HepG2 (cell line): Measurements from ENCODE around the gene OSBPL1A. TPM values are rescaled to one million over a fixed set of nuclear protein-coding genes. Genes with fewer than 3 reads are reported as not detected.
"Not testable (repeated sequence)": the region's sequence is repeated elsewhere in the genome, so short reads cannot be mapped to it uniquely, and the experiment has no call there.

Experiments used
- ATAC-seq: fragments of 200-7000 bp; cut with Tn5 transposase; 3 replicates; pipeline ENCODE4 v1.9.1; 2020; ENCODE audit warnings: mild to moderate bottlenecking, moderate library complexity
- BruUV-seq: library from RNA; stranded (reverse); fragments of 400-500 nt; replicated peaks from 2 replicates; lab custom pipeline; 2021; lab: Mats Ljungman, UMichigan
- CTCF ChIA-PET: fragments of 300-600 bp; formaldehyde crosslinking; extraction: SDS; loops from one replicate; lab custom pipeline; 2021; ENCODE audit warnings: low total read pairs, inconsistent platforms, low intra/inter-chr PET ratio; lab: Yijun Ruan, JAX
- POLR2A ChIA-PET: fragments of 350-600 bp; sonication (Branson Sonifier 250); formaldehyde crosslinking; loops from one replicate; lab custom pipeline; 2020; ENCODE audit warnings: antibody characterized with exemption, inconsistent platforms; lab: Yijun Ruan, JAX
- DNase-seq: peaks from one replicate; pipeline ENCODE4 v3.0.0-alpha.2; 2015; ENCODE audit warnings: low spot score
- FAIRE-seq: peaks from 3 replicates; lab custom pipeline; 2011; peaks lifted over from hg19 to GRCh38; lab: Jason Lieb, UNC
- H2AFZ ChIP-seq: one replicate; pipeline ENCODE4 v1.6.1; 2011; ENCODE audit warnings: low read length, inconsistent platforms
- H3K27ac ChIP-seq: fragments of 300-600 bp; 3 replicates; pipeline ENCODE4 v1.8.0; 2011; ENCODE audit warnings: mixed run types, mild to moderate bottlenecking, mixed read lengths, low read length, inconsistent platforms; ENCODE audit not compliant: insufficient read depth; ENCODE audit errors: extremely low read length
- H3K27me3 ChIP-seq, 2 experiments: fragments of 200-600 bp in 1 of 2; 2 replicates in 1 of 2; 3 replicates in 1 of 2; pipeline versions ENCODE4 v1.6.0 to v1.8.0; 2011; ENCODE audit warnings: low read length in 2 of 2, mild to moderate bottlenecking in 2 of 2, moderate library complexity in 2 of 2, inconsistent platforms in 1 of 2; ENCODE audit not compliant: insufficient read depth in 2 of 2, control insufficient read depth in 1 of 2
- H3K36me3 ChIP-seq, 2 experiments: fragments of 200-600 bp in 1 of 2; replicated peaks in 1 of 2; 2 replicates in 1 of 2; 3 replicates in 1 of 2; pipeline versions ENCODE4 v1.5.1 to v1.8.0; 2011; ENCODE audit warnings: low read length in 2 of 2, inconsistent platforms in 1 of 2; ENCODE audit not compliant: insufficient read depth in 2 of 2, control insufficient read depth in 1 of 2
- H3K4me1 ChIP-seq: 2 replicates; pipeline ENCODE4 v1.5.1; 2012; ENCODE audit warnings: low read length, inconsistent platforms; ENCODE audit not compliant: insufficient read depth
- H3K4me2 ChIP-seq: 2 replicates; pipeline ENCODE4 v1.6.0; 2011; ENCODE audit warnings: low read depth, low read length, inconsistent platforms
- H3K4me3 ChIP-seq, 3 experiments: fragments of 200-600 bp in 1 of 3; sonication (generic), shearing (Covaris generic) in 1 of 3; replicated peaks in 1 of 3; 2 replicates each; pipeline ENCODE4 v1.5.1; 2011 to 2016; ENCODE audit warnings: low read length in 3 of 3, inconsistent platforms in 2 of 3, low read depth in 2 of 3, mild to moderate bottlenecking in 2 of 3, control low read depth in 1 of 3, mixed read lengths in 1 of 3; ENCODE audit not compliant: insufficient read depth in 1 of 3
- H3K79me2 ChIP-seq: one replicate; pipeline ENCODE4 v1.6.1; 2011; ENCODE audit warnings: low read length, inconsistent platforms; ENCODE audit not compliant: insufficient read depth
- H3K9ac ChIP-seq: 2 replicates; pipeline ENCODE4 v1.6.0; 2011; ENCODE audit warnings: mild to moderate bottlenecking, low read depth, low read length, inconsistent platforms; ENCODE audit not compliant: insufficient read depth
- H3K9me3 ChIP-seq: 2 replicates; pipeline ENCODE4 v1.5.1; 2012; ENCODE audit warnings: mild to moderate bottlenecking, low read length
- H4K20me1 ChIP-seq: 2 replicates; pipeline ENCODE4 v1.6.0; 2011; ENCODE audit warnings: inconsistent platforms, mild to moderate bottlenecking, low read length, moderate library complexity; ENCODE audit not compliant: insufficient read depth
- EP300 ChIP-seq, 3 experiments: sonication (generic) in 1 of 3; formaldehyde crosslinking in 1 of 3; IDR thresholded peaks; 2 replicates each; pipeline versions ENCODE4 v1.5.1 to v1.6.1; 2011 to 2020; ENCODE audit warnings: low read depth in 2 of 3, low read length in 2 of 3, borderline replicate concordance in 1 of 3, improper control_type of control experiment in 1 of 3, mild to moderate bottlenecking in 1 of 3, missing genetic modification reagents in 1 of 3, moderate library complexity in 1 of 3
- ETV6 ChIP-seq: sonication (generic); formaldehyde crosslinking; conservative IDR thresholded peaks from 2 replicates; pipeline ENCODE4 v1.4.0; 2020; ENCODE audit warnings: missing genetic modification reagents
- MYNN ChIP-seq: sonication (generic); formaldehyde crosslinking; IDR thresholded peaks from 2 replicates; pipeline ENCODE4 v1.4.0; 2020; ENCODE audit warnings: mild to moderate bottlenecking, low read depth, missing genetic modification reagents
- ZNF3 ChIP-seq: IDR thresholded peaks from 2 replicates; pipeline ENCODE4 v1.7.0; 2017; ENCODE audit warnings: inconsistent platforms
- WGBS: methylation state at CpG from one replicate; pipeline ENCODE4 v1.1.6; 2017; ENCODE audit warnings: low lambda C conversion rate; 5-methylcytosine and 5-hydroxymethylcytosine counted together
- in situ Hi-C: cut with HindIII; loops from 2 replicates; pipeline ENCODE4 v1.10.0; 2017; ENCODE audit warnings: low pct_unique_long_range_greater_than_20kb; ENCODE audit not compliant: extremely low pct_ligation_motif_present
- intact Hi-C: fragments of 100-400 bp; cut with micrococcal nuclease; formaldehyde crosslinking; loops from one replicate; pipeline ENCODE4 v1.10.0; 2022; ENCODE audit not compliant: unreplicated experiment
- polyA plus RNA-seq, 8 experiments: library from polyadenylated mRNA; depleted of rRNA in 3 of 8; stranded (reverse) in 7 of 8; unstranded in 1 of 8; fragments of >200 nt; fragmentation: Illumina TruSeq in 4 of 8; extraction: Trizol in 4 of 8; gene quantifications; 2 replicates each; pipeline versions ENCODE4 v1.2.1 to v1.2.3, GENCODE V29; 2011 to 2016; ENCODE audit warnings: low read depth in 4 of 8, missing spikeins in 1 of 8, mixed read lengths in 1 of 8; ENCODE audit not compliant: insufficient read depth in 1 of 8
- total RNA-seq, 5 experiments: library from RNA; depleted of rRNA; stranded (reverse); fragments of >200 nt; fragmentation: Illumina TruSeq; extraction: Trizol; gene quantifications; 2 replicates each; pipeline ENCODE4 v1.2.3, GENCODE V29; 2016; ENCODE audit warnings: low read depth in 1 of 5

The OSBPL1A gene
- total and polyA plus RNA-seq, 2 of the 13 experiments (the other 11 are each of a cell fraction or from before 2014, with no cell fraction given): 0.02 TPM; not detected in 1

- no peak overlapping the region for H3K4me3 ChIP-seq
- no peak overlapping the region for H3K9ac ChIP-seq
- no peak overlapping the region for H3K27ac ChIP-seq
- no peaks in the 10 kb centered on the region for H3K36me3 ChIP-seq
- BruUV-seq: no TSS peak
- intact Hi-C loops (no loop called here), in situ Hi-C loops (no loop called here)
- H2AFZ ChIP-seq: no peak overlapping the region
- peaks cover 0 to 5% of the 10 kb centered on the region in 2 experiments; a peak in 1 of 5 replicates for H3K27me3 ChIP-seq
- no peaks in the 10 kb centered on the region for H3K9me3 ChIP-seq
- 0% methylated on average over 1 of the region's 1 CpG for WGBS
- ATAC-seq (no peak), DNase-seq (no peak), FAIRE-seq (no peak)
- ChIA-PET CTCF (no interaction called here), POLR2A (no interaction called here)
- no peaks in the 10 kb centered on the region for H3K79me2 ChIP-seq
- H4K20me1 ChIP-seq: no peaks in the 10 kb centered on the region
- H3K4me2 ChIP-seq: no peak overlapping the region
- TF ChIP-seq EP300 (IDR thresholded peaks at IDR 0.05; ENCODE audit: low read depth in 2 of 2, low read length in 2 of 2): no peak
- no peak for TF ChIP-seq EP300 (CRISPR knock-in tag; IDR thresholded peaks at IDR 0.05; ENCODE audit: borderline replicate concordance)
- TF ChIP-seq MYNN: no peak
- TF ChIP-seq ETV6 (CRISPR knock-in tag): no peak
- TF ChIP-seq ZNF3 (CRISPR knock-in tag): no peak
- H3K4me1 ChIP-seq: no peaks in the 10 kb centered on the region
These were observed 19.0 kb downstream of the OSBPL1A start for GRCh38 chr18:24378598-24378997.

- no CpG with 5 or more reads among the region's 23 CpGs for WGBS
- BruUV-seq, H2AFZ ChIP-seq, intact Hi-C loops, H3K9me3 ChIP-seq, H3K4me3 ChIP-seq, in situ Hi-C loops, DNase-seq, H4K20me1 ChIP-seq, H3K79me2 ChIP-seq, H3K9ac ChIP-seq, H3K36me3 ChIP-seq, H3K4me1 ChIP-seq, H3K27ac ChIP-seq, ATAC-seq, H3K27me3 ChIP-seq, FAIRE-seq, H3K4me2 ChIP-seq, CTCF ChIA-PET, POLR2A ChIA-PET: not testable (repeated sequence)
These were observed 21.1 kb downstream of the OSBPL1A start for GRCh38 chr18:24376531-24376930.
